Trophoblast cell (in vitro differentiated cells and primary cell): ENCODE data around the gene MLNR.

ENCODE experiments used
- DNase-seq, 2 donors: peaks; one replicate each; pipeline ENCODE4 v3.0.0-alpha.2; 2016
- H2AFZ ChIP-seq: 2 replicates; pipeline ENCODE4 v1.6.1; 2013; ENCODE audit warnings: low read length, moderate library complexity, mild to moderate bottlenecking; ENCODE audit not compliant: insufficient read depth, poor library complexity
- H2AK5ac ChIP-seq: 2 replicates; pipeline ENCODE4 v1.6.1; 2013; ENCODE audit warnings: mild to moderate bottlenecking, low read length
- H2BK120ac ChIP-seq: 2 replicates; pipeline ENCODE4 v1.6.1; 2013; ENCODE audit warnings: low read length, mild to moderate bottlenecking, moderate library complexity; ENCODE audit not compliant: insufficient read depth, poor library complexity
- H2BK12ac ChIP-seq: 2 replicates; pipeline ENCODE4 v1.6.1; 2013; ENCODE audit warnings: mild to moderate bottlenecking, low read length, moderate library complexity
- H2BK5ac ChIP-seq: 2 replicates; pipeline ENCODE4 v1.6.1; 2013; ENCODE audit warnings: low read length, low read depth, moderate library complexity, mild to moderate bottlenecking; ENCODE audit not compliant: poor library complexity
- H3K14ac ChIP-seq: 2 replicates; pipeline ENCODE4 v1.6.1; 2013; ENCODE audit warnings: mild to moderate bottlenecking, low read length
- H3K18ac ChIP-seq: 2 replicates; pipeline ENCODE4 v1.6.1; 2013; ENCODE audit warnings: mild to moderate bottlenecking, low read length
- H3K23ac ChIP-seq: 2 replicates; pipeline ENCODE4 v1.6.1; 2013; ENCODE audit warnings: low read length
- H3K27ac ChIP-seq: 2 replicates; pipeline ENCODE4 v1.5.1; 2013; ENCODE audit warnings: low read depth, mild to moderate bottlenecking, inconsistent platforms, low read length, moderate library complexity
- H3K27me3 ChIP-seq: 2 replicates; pipeline ENCODE4 v1.6.1; 2013; ENCODE audit warnings: inconsistent platforms, mild to moderate bottlenecking, low read length, moderate library complexity; ENCODE audit not compliant: insufficient read depth
- H3K36me3 ChIP-seq, 2 experiments: 1 replicate in 1 of 2; 2 replicates in 1 of 2; pipeline ENCODE4 v1.6.1; 2013; ENCODE audit warnings: low read length in 2 of 2, mild to moderate bottlenecking in 2 of 2, moderate library complexity in 1 of 2; ENCODE audit not compliant: insufficient read depth in 2 of 2, control insufficient read depth in 1 of 2
- H3K4ac ChIP-seq: 2 replicates; pipeline ENCODE4 v1.6.1; 2013; ENCODE audit warnings: low read depth, mild to moderate bottlenecking, low read length, moderate library complexity
- H3K4me1 ChIP-seq, 2 experiments: 1 replicate in 1 of 2; 2 replicates in 1 of 2; pipeline ENCODE4 v1.6.1; 2013; ENCODE audit warnings: low read length in 2 of 2, mild to moderate bottlenecking in 2 of 2, moderate library complexity in 1 of 2; ENCODE audit not compliant: insufficient read depth in 2 of 2, control insufficient read depth in 1 of 2
- H3K4me2 ChIP-seq: 2 replicates; pipeline ENCODE4 v1.6.1; 2013; ENCODE audit warnings: inconsistent platforms, mild to moderate bottlenecking, low read length, moderate library complexity
- H3K4me3 ChIP-seq: 2 replicates; pipeline ENCODE4 v1.5.1; 2013; ENCODE audit warnings: mild to moderate bottlenecking, low read depth, low read length, inconsistent platforms
- H3K79me1 ChIP-seq: one replicate; pipeline ENCODE4 v1.6.1; 2013; ENCODE audit warnings: low read length
- H3K79me2 ChIP-seq: 2 replicates; pipeline ENCODE4 v1.6.1; 2013; ENCODE audit warnings: low read length, mild to moderate bottlenecking; ENCODE audit not compliant: control insufficient read depth, insufficient read depth, poor library complexity
- H3K9ac ChIP-seq: 2 replicates; pipeline ENCODE4 v1.6.1; 2013; ENCODE audit warnings: mild to moderate bottlenecking, low read length
- H3K9me3 ChIP-seq: 2 replicates; pipeline ENCODE4 v1.6.1; 2013; ENCODE audit warnings: low read depth, mild to moderate bottlenecking, control low read depth, inconsistent platforms, low read length; ENCODE audit not compliant: insufficient read depth
- H4K12ac ChIP-seq: 2 replicates; pipeline ENCODE4 v1.6.1; 2013; ENCODE audit warnings: low read depth, mild to moderate bottlenecking, low read length, moderate library complexity
- H4K8ac ChIP-seq: 2 replicates; pipeline ENCODE4 v1.6.1; 2013; ENCODE audit warnings: low read depth, mild to moderate bottlenecking, low read length, moderate library complexity
- H4K91ac ChIP-seq: one replicate; pipeline ENCODE4 v1.6.1; 2013; ENCODE audit warnings: low read depth, mild to moderate bottlenecking, low read length, moderate library complexity
- WGBS: extraction: QIAGEN DNeasy Blood & Tissue Kit; methylation state at CpG from one replicate; pipeline ENCODE4 v1.1.7; 2013; ENCODE audit warnings: missing lambda C conversion rate; ENCODE audit not compliant: insufficient read length, insufficient coverage; ENCODE audit errors: extremely low coverage; 5-methylcytosine and 5-hydroxymethylcytosine counted together

MLNR gene

GRCh38 chr13:49210114-49210513 is 10.0 kb upstream of the MLNR start:
- Histone ChIP-seq H3K27ac (no peak overlapping the region), H3K18ac (no peak overlapping the region), H2AK5ac (no peak overlapping the region), H3K9me3 (no peaks in the 10 kb centered on the region), H3K4me3 (no peak overlapping the region), H4K12ac (no peak overlapping the region), H4K8ac (no peak overlapping the region), H2BK12ac (no peak overlapping the region), H3K4ac (no peak overlapping the region), H4K91ac (no peak overlapping the region), H2BK5ac (no peak overlapping the region), H3K36me3 (peaks cover 7 to 13% of the 10 kb centered on the region in 2 experiments), H3K79me2 (no peaks in the 10 kb centered on the region), H3K4me1 (no peaks in the 10 kb centered on the region), H3K23ac (no peak overlapping the region), H3K27me3 (no peaks in the 10 kb centered on the region), H3K14ac (no peak overlapping the region), H3K79me1 (no peaks in the 10 kb centered on the region), H2BK120ac (no peak overlapping the region), H3K4me2 (no peak overlapping the region), H3K9ac (no peak overlapping the region), H2AFZ (no peak overlapping the region)
- WGBS, result no CpG with 5 or more reads among the region's 1 CpG
- no peak for DNase-seq

- no CpG with 5 or more reads among the region's 5 CpGs for WGBS
- Histone ChIP-seq H3K36me3 (peaks cover 7 to 13% of the 10 kb centered on the region in 2 experiments), H4K8ac (no peak overlapping the region), H2AK5ac (no peak overlapping the region), H3K4ac (no peak overlapping the region), H3K4me3 (no peak overlapping the region), H3K27ac (no peak overlapping the region), H3K4me2 (no peak overlapping the region), H3K9ac (no peak overlapping the region), H3K18ac (no peak overlapping the region), H4K91ac (no peak overlapping the region), H3K27me3 (no peaks in the 10 kb centered on the region), H4K12ac (no peak overlapping the region), H3K23ac (no peak overlapping the region), H2AFZ (no peak overlapping the region), H2BK5ac (no peak overlapping the region), H2BK12ac (no peak overlapping the region), H3K14ac (no peak overlapping the region), H3K9me3 (no peaks in the 10 kb centered on the region), H3K79me2 (no peaks in the 10 kb centered on the region), H3K79me1 (no peaks in the 10 kb centered on the region), H2BK120ac (no peak overlapping the region), H3K4me1 (no peaks in the 10 kb centered on the region)
- DNase-seq, result no peak
Observed at GRCh38 chr13:49210669-49211068, 9.5 kb upstream of the MLNR start.

- no peak overlapping the region for H4K8ac ChIP-seq
- no peak overlapping the region for H3K4ac ChIP-seq
- H3K9ac ChIP-seq, result no peak overlapping the region
- no peak overlapping the region for H4K12ac ChIP-seq
- H3K79me1 ChIP-seq, result no peaks in the 10 kb centered on the region
- no peak overlapping the region for H2BK120ac ChIP-seq
- DNase-seq, result no peak
- peaks cover 14% of the 10 kb centered on the region for H3K27me3 ChIP-seq
- peaks cover 0 to 1% of the 10 kb centered on the region in 2 experiments for H3K4me1 ChIP-seq
- H2AFZ ChIP-seq, result no peak overlapping the region
- H3K18ac ChIP-seq, result no peak overlapping the region
- no peak overlapping the region for H4K91ac ChIP-seq
- H2AK5ac ChIP-seq, result no peak overlapping the region
- no peak overlapping the region for H3K14ac ChIP-seq
- WGBS, result no CpG with 5 or more reads among the region's 1 CpG
- peaks cover 3 to 8% of the 10 kb centered on the region in 2 experiments for H3K36me3 ChIP-seq
- peaks cover 4% of the 10 kb centered on the region for H3K9me3 ChIP-seq
- no peak overlapping the region for H3K4me2 ChIP-seq
- no peak overlapping the region for H3K27ac ChIP-seq
- no peaks in the 10 kb centered on the region for H3K79me2 ChIP-seq
- H2BK12ac ChIP-seq, result no peak overlapping the region
- H3K23ac ChIP-seq, result no peak overlapping the region
- H2BK5ac ChIP-seq, result no peak overlapping the region
- no peak overlapping the region for H3K4me3 ChIP-seq
Observed at GRCh38 chr13:49213539-49213938, 6.6 kb upstream of the MLNR start.

- Histone ChIP-seq H3K4ac (no peak overlapping the region), H3K36me3 (peaks cover 3 to 8% of the 10 kb centered on the region in 2 experiments), H3K79me2 (no peaks in the 10 kb centered on the region), H3K23ac (no peak overlapping the region), H2AFZ (no peak overlapping the region), H3K14ac (no peak overlapping the region), H2BK120ac (no peak overlapping the region), H4K91ac (no peak overlapping the region), H3K4me2 (no peak overlapping the region), H2AK5ac (no peak overlapping the region), H2BK12ac (no peak overlapping the region), H3K9me3 (peaks cover 4% of the 10 kb centered on the region), H3K27ac (no peak overlapping the region), H4K8ac (no peak overlapping the region), H3K27me3 (peaks cover 19% of the 10 kb centered on the region), H3K4me3 (no peak overlapping the region), H4K12ac (no peak overlapping the region), H3K9ac (no peak overlapping the region), H3K18ac (no peak overlapping the region), H3K4me1 (peaks cover 0 to 3% of the 10 kb centered on the region in 2 experiments), H3K79me1 (no peaks in the 10 kb centered on the region), H2BK5ac (no peak overlapping the region)
- no peak for DNase-seq
- no CpG with 5 or more reads among the region's 6 CpGs for WGBS
Observed at GRCh38 chr13:49213997-49214916, 5.9 kb upstream of the MLNR start.
